NCI-H2196 treated with DMSO at 0.1 percent for 48 hours (cell line): ENCODE results near the gene AK5.
"Not testable (repeated sequence)": the region's sequence is repeated elsewhere in the genome, so short reads cannot be mapped to it uniquely, and the experiment has no call there.

Experiments
- DNase-seq: peaks from one replicate; lab custom pipeline; 2025; ENCODE audit not compliant: unreplicated experiment; lab: John Stamatoyannopoulos, UW

AK5 gene

DNA sequence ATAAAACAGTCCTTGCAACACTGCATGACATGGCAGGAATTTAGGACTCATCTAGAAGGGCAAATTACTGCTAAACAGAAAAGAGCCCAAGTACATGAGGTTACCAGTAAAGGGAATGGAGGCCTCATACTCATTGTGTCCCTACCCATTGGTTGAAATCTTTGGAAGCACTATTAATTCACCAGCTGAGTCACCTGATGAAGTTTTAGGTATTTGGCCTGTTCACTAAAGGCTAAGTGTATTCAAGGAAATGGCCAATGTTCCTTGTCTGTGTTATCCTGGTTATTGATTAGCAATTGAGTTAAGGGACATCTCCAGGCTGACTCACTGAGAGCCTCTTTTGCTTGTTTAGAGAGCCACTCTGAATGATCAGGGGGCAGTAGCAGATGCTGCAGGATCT, 212.2 kb downstream of the AK5 start:
- DNase-seq: no peak

DNA sequence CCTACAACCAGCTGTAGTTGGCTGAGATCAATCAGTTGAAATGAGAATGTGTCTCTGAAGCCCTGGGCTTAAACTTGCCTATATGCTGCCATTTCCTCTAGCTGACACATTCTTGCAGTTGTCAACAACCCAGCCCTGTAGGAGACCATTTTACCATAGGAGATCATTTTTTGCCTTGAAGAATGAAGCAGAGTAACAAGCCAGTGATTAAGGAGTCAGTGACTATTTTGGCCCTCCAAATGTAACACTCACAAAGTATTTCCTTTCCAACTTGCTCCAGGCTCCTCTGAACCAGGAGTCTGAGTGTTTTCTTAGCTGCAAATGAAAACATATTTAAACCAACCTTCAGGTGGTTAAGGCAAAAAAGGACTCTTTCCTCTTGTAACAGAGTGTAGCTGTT, 217.1 kb downstream of the AK5 start:
- DNase-seq: no peak

DNA sequence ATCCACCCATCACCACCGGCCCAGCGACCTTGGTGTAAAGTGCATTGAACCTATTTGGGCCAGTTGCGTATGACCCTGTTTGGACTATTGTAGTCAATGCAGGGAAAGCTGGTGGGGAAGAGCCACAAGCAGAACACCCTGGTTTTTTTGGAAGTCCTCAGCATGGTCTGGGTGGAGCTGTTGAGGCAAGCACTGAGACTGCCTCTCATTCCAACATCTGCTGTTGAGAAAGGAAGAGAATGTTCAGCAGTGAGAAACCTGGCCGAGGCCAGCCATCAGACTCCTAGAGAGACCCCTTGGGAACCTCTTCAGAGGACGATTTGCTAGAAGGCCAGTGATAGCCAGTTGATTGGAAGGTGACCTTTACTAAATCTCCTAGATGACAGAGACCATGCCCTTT, 217.6 kb downstream of the AK5 start:
- DNase-seq: no peak

DNA sequence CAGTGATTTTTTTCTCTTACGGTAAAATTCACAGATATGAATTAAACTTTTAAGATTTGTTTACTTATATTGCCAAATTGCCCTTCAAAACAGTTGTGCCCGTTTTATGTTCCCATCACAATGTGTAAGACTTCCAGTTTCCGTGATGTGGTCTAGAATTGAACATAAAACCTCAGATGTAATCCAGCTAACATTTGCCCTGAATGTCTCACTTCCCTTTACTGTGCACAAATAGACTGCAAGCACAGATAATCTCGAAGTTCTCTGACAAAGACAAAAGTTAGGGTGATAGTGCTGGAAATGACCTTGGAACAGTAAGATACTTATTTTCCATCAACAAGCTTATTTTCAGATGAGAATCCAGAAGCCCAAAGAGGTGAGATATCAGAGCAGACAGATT, 223.2 kb downstream of the AK5 start:
- DNase-seq: no peak

DNA sequence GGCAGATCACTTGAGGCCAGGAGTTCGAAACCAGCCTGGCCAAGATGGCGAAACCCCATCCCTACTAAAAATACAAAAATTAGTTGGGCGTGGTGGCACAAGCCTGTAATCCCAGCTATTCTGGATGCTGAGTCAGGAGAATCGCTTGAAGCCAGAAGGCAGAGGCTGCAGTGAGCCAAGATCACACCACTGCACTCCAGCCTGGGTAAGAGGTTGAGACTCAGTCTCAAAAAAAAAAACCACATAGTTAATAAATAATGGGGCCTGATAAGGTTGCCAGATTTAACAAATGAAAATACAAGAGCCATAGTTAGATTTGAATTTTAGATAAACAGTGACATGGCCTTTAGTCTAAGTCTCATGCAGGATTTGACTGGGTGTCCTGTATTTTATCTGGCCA, 225.0 kb downstream of the AK5 start:
- no peak for DNase-seq

DNA sequence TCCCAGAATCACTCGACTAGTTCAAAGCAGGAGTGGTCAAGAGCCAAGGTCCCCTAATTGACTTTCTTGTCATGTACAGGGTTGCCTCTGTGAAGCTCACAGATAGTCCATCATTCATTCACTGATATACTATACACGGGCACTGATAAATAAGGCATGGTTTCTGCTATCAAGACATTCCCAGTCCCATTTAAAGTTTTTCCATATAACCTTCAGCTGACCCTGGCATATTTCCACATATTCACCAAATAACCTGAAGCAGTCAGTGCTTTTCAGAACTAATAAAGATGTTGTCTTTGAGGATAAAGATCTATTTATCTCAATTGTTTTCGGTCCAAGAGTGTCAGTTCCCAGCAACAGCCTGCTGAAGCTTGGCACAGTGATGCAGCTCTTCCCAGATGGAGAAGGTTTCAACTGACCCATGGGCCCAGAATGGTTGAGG, 227.3 kb downstream of the AK5 start:
- DNase-seq: no peak

DNA sequence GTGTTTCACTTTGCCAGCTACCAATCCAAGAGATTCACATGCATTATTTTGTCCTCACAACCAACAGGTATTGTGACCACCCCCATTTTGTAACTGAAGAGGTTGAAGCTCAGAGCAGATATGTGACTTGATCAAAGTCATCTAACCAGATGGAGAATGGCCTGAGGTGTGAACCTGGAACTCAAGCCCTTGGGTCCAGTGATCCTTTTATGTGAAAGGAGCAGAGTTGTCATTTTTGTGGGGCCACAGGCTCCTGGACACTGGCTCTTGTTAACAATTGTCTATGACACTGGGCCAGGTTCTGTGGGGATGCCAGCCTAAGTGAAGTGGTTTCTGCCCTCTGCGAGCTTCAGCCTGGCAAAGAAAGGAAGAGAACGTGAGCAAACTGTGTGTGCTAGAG, 228.1 kb downstream of the AK5 start:
- no peak for DNase-seq

DNA sequence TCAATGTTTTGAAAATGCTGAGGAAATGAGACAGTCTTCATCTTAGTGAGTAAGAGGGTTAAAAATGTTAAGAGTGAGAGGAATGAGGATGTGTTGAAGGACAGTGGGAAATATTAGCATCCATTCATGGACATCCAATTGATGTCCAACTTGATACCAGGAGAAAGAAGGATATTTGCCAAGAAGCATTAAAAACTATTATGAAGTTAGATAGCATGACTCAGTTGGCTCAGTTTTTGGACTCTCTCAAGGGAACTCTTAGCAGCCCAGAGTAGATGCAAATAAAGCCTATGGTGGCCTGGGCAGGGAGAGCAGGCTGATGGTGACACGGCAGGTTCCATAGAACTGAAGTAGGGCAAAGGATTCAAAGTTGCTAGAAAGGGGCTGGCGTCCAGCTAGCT, 229.6 kb downstream of the AK5 start:
- no peak for DNase-seq

DNA sequence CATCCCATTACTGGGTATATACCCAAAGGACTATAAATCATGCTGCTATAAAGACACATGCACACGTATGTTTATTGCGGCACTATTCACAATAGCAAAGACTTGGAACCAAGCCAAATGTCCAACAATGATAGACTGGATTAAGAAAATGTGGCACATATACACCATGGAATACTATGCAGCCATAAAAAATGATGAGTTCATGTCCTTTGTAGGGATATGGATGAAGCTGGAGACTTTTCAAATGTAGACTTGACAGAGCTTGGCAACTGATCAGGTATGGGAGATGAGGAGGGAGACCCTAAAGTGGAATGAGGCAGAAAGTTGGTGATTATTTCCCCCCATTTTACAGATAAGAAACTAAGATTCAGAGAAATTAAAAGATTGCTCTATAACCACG, 230.8 kb downstream of the AK5 start:
- not testable (repeated sequence) for DNase-seq

DNA sequence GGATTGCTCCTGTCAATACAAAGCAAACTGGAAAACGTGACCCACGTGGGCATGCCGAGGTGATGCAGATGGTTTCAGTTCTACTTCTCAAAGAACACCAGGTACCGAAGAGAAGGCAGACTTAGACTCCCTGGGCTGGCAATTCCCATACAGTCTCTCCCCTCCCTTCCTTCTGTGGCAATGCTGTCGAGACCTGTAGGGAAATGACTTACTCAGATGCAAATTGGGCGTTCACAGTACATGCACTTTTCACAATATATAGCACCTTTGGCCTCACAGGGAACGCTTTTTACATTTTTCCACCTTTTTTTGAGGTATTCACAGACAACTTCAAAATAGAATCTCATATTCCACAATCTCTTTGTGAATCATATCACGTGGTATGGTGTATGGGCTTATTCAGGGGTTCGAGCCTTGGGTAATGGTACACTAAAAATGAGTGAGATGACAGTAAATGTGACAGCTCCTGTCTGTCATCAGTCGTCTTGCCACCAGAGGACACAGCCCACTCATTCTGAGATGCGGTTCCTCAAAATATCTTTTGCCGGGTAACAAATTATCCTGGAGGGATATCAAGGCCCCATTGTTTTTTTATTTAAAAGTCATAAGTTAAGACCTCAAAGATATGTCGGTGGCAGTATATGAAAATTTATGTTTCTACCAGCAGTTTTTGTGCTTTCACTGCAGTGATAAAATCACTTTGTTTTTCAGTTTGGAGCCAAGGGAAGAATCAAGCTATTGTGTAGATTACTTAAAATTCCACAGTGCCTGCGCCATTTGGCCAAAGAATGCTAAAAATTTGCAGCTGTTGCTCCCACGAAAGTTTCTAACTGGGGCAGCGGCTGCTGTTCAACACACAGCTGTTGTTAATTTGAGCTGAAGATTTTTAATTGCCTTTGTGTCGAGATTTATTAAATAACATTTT, 232.3 kb downstream of the AK5 start:
- no peak for DNase-seq

DNA sequence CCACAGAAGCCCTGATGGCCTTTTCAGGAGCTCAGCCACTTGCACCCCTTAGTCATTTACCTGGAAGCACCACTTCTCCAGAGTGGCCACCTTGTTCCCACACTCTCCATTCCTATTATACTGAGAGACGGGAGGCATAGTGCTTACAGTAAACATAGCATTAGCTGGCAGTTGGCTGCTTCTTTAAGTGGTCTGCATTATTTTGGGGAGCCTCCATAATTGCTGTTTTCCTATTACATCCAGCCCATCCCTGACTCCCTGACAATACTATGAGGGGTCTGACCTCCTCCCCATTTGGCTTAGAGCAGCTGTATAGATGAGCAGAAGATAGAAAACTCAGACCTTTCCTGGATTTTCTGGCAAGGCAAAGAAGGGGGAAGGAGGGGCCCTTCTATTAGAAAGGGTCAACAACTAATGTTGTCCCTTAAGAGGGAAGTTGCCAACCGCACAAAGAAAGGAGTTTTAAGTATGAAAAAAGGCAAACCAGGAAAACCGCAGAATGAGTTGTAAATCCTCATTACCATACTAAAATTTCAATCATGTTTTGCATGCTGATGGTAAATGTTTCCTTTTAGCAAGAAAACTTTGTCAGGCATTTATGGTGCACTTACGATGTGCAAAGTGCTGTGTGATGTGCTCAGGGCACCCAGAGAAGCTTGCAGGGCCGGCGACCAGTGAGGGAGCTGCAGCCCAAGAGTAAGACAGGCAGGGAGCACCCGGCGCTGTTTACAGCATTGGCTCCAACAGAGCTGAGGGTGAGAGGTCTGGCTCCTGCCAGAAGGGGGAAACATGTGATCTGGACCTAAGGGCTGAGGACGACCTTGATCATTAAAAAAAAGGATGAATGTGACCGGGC, 233.3 kb downstream of the AK5 start:
- DNase-seq: no peak

DNA sequence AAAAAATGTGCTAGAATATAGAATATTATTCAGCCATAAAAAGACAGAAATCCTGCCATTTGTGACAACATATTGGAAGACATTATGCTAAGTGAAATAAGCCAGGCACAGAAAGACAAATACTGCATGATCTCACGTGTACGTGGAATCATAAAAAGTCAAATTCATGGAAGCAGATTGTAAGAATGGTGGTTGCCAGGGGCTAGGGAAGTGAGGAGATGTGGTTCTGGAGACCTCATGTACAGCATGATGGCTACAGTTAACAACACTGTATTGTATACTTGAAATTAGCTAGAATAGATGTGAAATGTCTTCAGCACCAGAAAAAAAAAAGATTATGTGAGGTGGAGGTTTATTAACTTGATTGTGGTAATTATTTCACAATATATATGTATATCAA, 234.3 kb downstream of the AK5 start:
- DNase-seq: no peak

DNA sequence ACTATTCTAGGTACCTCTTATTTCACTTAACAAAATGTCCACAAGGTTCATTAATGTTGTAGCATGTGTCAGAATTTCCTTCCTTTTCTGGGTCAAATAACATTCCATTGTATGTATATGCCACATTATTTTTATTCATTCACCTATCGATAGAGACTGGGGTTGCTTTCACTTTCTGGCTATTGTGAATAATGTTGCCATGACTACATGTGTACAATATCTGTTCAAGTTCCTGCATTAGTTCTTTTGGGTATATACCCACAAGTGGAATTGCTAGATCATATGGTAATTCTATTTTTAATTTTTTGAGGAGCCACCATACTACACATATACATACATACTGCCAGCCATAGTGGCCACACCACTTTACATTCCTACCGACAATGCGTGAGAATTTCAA, 242.2 kb downstream of the AK5 start:
- DNase-seq: no peak

DNA sequence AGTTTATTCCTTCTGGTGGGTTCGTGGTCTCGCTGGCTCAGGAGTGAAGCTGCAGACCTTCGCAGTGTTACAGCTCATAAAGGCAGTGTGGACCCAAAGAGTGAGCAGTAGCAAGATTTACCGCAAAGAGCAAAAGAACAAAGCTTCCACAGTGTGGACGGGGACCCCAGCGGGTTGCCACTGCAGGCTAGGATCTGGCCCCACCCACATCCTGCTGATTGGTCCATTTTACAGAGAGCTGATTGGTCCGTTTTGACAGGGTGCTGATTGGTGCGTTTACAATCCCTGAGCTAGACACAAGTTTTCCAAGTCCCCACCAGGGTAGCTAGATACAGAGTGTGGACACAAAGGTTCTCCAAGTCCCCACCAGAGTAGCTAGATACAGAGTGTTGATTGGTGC, 249.3 kb downstream of the AK5 start:
- DNase-seq: not testable (repeated sequence)

DNA sequence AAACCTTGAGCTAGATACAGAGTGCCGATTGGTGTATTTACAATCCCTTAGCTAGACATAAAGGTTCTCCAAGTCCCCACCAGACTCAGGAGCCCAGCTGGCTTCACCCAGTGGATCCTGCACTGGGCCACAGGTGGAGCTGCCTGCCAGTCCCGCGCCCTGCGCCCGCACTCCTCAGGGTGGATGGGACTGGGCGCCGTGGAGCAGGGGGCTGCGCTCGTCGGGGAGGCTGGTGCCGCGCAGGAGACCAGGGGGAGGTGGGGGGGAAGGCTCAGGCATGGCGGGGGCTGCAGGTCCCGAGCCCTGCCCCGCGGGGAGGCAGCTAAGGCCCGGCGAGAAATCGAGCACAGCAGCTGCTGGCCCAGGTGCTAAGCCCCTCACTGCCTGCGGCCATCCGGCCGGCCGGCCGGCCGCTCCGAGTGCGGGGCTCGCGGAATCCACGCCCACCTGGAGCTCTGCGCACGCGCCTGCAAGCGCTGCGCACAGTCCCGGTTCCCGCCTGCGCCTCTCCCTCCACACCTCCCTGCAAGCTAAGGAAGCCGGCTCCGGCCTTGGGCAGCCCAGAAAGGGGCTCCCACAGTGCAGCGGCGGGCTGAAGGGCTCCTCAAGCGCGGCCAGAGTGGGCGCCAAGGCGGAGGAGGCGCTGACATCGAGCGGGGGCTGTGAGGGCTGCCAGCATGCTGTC, 249.9 kb downstream of the AK5 start:
- not testable (repeated sequence) for DNase-seq

DNA sequence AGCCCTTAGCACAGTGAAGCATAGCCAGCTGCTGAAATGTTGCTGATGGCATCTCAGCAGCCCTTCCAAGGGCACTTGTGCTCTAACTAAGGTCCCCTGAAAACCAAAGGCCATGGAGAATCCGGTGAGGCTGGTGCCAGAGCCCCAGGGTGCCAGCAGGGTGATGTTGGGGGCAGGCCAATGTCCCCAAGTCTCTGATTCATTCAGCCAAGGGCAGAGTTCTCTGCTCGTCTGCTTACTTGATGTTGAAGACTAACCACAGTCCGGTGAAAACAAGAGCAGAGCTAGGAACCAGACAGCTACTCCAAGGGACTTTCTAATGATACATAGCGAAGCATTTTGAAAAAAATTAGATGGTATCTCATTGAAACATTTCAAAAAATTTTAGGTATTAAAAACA, 250.8 kb downstream of the AK5 start:
- no peak for DNase-seq

DNA sequence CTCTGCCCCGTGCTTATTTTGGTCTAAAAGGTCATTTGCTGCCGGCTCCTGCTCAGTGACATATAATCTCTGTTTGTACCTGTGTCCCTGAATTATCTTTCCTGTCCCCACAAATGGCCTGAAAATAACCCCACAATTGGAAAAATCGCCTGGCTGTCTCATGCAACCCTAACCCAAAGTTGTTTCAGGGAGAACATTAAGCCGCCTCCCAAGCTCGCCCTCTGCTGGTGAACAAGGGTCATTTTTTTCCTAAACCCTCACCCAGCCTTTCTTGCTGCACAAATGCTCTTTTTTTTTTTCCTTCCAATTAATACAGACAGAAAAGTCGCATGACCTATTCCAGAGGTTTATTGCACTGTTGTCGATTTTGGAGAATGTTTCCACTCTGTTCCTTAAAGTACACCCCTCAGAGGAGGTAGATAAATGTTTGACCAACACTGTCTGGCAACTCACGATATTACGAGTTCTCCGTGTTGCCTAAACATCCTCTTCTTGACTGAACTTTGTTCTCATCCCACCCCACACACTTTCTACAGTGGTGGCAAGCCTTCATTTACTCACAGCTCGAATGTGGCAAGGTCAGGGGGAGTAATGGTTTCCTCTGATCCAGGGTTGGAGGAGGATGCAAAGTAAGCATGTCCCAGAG, 252.0 kb downstream of the AK5 start:
- DNase-seq: no peak

DNA sequence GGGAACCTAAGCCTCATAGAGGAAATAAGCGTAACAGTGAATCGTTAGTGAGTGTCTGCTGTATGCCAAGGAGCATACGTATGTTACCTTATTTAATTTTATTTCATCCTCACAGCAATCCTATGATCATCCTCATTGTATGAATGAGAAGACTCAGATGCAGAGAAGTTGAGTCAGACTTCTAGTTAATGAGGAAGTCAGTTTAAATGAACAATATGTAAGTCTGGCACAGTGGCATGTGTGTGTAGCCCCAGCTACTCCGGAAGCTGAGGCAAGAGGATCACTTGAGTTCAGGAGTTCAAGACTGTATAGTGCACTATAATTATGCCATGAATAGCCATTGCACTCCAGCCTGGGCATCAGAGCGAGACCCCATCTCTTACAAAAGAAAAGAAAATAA, 252.6 kb downstream of the AK5 start:
- DNase-seq: no peak

DNA sequence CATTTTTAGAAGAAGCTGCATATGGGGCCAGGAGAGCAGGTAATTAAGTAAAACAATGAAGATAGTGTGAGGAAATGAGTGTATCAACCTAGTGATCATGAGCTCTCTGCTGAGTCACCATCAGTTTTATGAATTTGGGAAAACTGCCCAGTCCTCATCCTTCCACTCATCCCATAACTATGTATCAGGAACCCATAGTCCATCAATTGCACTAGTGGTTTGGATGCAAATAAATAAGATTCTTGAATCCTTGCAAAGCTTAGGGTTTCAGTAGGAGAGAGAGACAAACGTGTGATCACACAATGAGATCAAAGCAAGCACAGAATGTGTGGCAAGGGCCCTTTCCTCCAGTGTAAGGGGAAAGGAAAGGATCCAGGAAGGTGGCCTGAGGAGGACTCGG, 255.0 kb downstream of the AK5 start:
- DNase-seq: no peak

DNA sequence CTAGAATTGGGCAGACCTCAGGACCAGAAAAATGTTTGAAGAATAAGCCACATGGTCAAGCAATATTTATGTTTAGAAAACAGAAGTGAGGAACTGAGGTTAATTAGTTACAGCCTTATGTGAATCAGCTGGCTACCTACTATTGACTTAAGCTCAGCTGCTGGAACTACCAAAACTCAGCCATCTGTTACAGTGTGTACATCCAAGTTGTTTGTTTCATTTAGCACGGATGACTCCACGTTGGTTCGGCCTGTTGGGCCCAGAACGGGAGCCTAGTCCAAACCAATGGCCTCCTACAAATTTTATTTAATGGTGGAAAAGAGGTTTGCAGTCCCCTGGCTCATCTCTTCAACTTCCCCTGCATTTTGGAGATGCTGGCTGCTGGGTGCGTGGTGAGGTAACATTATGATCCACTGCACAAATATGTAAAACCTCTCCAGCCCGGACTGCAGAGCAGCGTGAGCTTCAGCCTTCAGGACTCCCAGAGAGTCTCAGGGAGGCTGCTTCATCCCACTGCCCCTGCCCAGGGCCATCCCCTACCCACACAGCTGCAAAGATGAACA, 257.2 kb downstream of the AK5 start:
- DNase-seq: no peak
